Measurements from ENCODE around the gene CELF4.

Gene CELF4

DNA sequence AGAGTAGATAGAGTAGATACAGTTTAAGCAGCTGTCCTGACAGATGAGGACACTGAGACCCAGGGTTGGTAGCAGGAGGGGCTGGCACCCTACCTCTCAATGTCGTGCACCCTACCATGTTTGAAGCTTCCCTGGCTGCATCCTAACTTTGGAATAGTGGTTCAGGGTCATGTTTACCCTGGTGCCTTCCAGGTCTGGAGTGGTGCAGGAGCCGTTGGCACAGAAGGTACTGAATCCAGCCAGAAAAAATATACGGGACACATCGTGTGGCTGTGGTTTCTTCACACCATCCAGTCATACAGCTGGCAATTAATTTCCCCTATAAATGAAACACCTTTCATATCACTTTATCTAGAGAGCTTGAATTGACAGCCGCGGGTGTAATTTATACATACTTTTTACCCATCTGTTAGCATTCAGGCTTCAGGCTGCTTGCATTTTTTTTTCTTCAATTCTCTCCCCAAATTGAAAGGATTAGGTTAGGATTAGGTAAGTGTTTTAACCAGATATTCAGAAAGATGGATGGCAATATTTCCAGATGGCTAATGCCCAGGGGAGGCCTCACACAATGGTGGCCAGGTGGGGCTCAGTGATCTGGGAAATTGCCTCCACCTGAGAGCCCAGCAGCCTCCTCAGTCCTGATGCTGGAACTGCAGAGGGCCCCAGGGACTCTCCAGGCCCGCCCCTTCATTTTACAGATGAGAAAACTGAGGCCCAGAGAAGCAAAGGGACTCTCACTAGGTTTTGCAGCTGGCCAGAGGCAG, 127.0 kb downstream of the CELF4 start:
- no peak for DNase-seq (ENCODE audit: low spot score)

DNA sequence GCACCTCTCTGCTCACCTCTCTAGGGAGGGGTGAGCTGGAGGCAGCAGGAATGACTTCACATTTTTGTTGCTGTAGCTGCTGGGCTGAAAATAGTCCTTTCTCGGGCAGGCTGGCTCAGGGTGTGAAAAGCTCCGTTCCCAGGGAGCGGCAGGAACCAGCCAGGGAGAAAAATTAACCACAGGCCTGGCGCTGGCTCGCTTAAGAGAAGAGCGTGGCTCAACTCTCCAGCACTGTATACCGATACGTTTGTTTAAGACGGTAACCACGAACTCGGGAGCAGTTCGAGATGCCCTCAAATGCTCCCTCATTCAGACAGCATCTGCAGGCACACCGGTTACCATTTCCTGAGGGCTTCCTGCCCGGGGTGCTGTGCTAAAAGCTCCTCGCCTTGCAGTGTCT, 129.6 kb downstream of the CELF4 start:
- peak; percentile 35 for DNase-seq (ENCODE audit: low spot score)

DNA sequence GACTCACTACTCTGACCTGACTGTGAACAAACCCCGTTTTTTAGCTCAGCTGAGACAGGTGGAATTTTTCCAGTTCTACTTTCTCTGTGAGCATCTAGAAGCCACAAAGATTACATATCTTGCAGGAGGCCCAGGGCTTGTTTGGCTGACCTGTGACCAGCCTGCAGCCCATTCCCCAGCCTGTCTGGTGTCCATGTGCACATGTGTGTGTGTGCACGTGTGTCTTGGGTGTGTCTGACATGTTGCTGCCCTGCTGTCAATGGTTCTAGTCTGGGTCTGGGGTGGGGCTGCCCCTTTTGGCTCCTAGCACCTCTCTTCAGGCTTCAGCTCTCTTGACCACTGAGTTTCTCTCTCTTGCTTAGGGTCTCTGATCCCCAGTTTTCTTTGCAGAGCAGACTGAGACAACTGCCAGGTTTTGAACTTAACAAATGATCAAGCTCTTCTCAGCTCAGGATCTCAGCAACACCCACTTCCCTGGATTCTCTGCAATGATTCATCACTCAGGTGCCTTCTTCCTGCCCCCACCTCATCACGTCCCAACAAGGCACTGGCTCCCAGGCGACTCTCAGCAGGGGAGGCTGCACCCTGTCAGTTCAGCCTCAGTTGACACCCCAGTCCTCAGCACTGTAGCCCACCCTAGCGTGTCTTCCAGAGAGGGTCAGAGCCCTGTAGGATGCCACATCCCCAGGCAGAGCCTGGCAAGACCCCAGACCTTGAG, 130.3 kb downstream of the CELF4 start:
- DNase-seq (ENCODE audit: low spot score) = no peak

DNA sequence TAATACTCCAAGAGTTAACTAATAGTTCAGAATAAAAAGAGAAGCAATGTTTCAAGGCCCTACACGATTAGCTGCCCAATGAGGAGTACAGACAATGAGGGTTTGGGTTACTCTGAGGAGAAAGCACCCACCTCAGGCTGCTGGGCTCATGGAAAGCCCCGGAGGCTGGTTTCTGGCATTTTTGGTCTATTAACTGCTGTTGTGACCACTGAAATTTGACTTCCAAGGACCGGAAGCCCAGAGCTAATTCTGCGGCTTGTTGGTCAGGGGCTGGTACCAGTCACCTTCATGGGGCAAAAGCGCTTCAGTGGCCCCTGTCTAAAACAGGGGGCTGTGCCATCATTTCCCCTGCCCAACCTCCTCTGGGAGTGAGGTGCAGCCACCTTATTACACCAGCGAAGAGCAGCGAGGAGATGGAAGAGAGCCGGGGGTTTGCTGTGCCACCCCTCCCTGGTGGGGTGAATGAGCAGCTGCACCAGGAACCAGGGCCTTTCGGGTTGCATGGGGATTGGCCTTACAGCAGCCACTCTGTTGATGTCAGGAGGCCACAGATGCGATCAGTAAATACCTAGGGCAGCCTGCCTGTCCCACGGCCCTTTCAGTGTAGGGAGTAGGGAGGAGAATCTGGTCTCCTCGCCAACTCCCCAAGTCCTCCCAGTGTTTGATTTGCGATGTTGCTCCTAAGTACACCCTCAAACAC, 131.3 kb downstream of the CELF4 start:
- DNase-seq (ENCODE audit: low spot score) = no peak

DNA sequence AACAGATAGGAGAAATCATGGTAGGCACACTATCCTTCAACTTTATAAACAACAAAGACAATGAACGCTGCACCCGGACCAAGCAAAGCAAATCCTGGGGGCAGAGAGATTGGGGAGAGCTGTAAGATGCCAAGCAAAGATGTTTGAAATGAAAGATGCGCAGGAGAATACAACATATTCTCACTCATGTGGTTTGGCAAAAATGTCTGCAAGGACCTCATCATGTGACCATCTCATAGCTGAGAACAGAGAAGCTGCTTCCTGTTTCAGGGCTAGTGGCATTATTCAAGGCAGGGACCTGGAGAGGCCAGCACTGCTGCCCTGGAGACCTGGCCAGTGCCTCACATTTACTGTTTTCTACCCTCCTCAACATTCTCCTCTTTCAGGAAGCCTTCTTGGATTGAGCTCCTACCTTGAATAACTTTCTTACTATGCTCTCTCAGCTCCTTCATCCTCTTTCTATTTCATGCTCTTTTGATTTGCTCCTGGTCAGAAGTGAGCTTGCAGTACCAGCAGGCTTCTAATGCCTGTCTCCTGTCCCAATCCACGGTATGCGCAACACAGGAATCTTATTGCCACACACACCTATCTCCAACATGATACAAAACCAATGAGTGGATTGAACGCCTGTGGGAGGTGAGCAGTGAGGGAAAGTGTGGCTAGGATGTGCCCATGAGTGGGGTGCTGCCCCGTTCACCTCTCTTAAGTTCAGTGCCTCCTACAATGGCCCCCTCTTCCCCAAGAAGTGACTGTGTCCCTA, 133.0 kb downstream of the CELF4 start:
- DNase-seq (ENCODE audit: low spot score) = no peak

DNA sequence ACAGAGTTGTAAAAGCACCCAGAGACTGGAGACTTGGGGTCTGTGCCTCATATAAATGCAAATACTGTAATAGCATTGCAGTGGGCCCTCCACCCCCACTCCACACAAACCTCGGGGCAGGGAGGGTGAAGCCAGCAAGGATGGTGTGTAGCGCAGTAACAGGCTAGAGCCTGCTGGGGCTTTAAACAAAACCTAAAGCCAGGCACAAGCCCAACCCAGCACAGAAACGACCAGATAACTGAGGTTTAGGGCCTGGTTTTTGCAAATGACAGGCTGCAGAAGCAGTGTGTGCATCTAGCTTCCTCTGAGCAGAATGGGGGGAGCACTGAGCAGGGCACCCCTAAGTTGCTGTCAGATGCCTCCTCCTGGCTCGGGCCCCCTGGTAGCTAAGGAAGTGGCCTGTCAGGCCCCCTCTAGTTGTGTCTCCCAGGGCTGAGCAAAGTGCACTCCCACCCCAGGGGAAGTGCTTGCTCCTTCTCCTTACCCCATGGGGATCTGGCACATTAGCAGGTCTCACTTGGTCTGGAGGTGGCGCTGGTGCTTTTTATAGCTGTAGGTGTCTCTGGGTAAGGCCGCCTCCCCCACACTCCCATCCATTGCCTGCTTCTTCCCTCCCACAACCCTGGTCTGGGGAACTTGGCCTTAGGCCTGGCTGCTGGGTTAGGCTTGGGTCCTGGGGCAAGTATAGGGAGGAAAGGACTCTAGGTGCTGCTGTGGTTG, 135.1 kb downstream of the CELF4 start:
- DNase-seq (ENCODE audit: low spot score) = no peak

DNA sequence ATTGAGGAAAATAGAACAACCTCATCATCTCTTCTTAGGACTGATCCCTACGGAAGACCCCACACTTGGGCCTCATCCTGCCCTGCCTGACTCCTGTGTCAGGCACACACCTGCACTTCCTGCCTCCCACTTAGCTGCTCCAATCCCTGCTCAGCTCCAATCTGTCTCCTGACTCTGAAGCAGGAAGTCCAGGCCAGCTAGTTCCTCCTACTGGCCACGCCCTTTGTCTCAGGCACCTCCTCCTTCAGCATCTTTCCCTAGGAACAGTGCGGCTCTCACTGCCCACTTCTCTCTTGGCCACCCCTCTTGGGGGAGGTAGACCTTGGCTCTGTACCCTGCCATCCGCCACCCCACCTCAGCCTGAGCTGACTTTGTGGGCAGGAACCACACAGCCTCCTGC, 135.8 kb downstream of the CELF4 start:
- DNase-seq (ENCODE audit: low spot score) = no peak

DNA sequence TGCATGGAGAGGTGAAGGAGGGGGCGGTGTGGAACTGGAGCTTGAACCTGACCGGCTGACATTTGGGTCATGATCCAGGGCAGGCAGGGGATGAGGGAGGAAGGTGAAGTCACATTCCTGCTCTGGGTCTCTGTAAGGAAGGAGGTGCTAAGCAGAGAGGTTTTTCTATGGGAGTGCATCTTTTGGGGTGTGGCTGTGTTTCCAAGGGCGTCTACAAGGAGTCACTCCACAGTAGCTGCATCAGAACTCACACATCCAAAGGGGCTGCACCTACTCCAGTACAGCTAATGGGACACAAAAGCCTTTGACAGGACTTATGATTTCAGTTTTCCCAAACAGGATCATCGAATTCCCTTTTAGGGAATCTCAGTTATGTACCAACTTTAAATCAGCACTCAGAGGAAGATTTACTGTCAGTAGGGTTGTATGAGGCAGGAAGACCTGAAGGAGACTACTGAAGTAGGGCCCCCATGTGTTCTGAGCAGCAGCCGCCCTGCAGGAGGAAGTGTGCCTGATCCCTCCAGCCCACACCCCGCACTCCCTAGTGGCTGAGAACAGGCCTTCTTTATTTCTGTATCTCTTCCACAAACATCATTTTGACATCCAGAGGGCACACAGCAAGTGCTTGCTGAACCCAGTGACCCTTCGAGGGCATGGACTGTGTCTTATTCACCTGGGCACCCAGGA, 137.2 kb downstream of the CELF4 start:
- no peak for DNase-seq (ENCODE audit: low spot score)

DNA sequence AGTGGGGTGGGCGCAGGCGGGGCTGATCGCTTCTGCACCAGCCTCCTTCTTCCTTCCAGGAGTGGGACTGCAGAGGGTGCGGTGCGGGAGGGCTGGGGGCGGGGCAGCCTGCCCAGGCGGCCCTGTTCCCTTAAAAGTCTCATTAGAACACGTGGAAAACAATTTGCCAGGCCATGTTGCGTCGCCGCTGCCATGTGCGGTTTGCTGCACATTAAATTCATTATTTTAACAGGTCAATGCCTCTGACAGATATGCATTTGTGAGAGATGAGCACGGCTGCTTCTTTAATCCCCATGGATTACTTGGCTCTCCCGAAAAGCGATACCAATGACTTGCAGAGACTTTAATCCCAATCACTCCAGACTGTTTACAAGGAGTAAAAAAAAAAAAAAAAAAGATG, 139.0 kb downstream of the CELF4 start:
- no peak for DNase-seq (ENCODE audit: low spot score)

DNA sequence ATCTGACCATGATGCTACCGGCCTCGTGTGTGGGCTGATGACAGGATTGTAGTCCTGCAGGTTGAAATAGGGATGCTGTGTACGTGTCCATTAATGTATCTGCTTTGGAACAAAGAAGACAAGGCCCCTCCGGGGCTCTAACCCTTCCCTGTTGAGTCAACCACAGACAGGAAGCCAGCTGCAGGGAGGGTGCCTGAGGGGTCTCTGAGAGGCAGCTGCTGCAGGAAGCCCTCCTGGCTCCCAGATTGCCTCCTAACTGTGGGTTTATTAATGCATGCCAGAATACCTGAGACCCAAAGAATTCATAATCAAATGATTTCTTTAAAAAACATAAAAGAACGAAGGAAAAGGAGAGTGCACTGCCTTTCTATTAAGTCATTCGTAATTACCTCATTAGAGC, 140.4 kb downstream of the CELF4 start:
- DNase-seq (ENCODE audit: low spot score) = no peak

DNA sequence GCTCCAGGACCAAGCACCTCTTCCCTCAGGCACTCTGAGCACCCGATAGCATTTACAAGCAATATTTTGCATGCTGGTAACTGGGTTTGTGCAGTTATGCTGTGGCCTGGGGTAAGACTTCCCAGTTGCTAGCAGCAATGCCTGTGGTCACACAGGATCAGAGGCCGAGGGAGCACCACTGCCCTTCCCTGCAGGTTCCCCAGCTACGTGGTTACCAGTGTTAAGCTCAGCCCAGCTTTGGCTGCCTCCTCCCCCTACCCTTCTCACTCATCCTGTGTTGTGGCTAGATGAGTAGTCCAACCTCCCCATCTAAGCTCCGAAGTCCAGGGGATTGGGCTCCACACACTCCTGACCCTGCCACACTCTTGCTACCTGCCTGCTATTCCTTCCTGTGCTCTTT, 141.1 kb downstream of the CELF4 start:
- DNase-seq (ENCODE audit: low spot score) = no peak

DNA sequence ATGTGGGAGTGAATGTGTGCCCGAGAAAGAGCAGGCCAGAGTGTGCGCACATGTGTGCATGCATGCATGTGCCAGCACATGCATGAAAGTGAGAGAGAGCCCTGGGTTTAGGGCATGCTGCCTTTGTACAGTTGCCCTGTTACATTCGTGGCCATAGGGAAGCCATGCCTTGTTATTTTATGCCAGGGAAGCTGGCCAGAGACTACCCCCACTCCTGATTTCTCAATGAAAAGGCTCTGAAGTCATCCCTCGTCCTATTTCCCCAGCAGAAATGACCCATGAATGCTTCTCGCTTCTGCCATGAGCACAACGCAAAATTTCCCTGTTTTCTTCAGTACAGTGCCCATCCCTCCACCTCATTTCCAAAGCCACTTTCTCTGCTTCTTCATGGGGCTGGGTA, 143.0 kb downstream of the CELF4 start:
- DNase-seq (ENCODE audit: low spot score) = no peak

DNA sequence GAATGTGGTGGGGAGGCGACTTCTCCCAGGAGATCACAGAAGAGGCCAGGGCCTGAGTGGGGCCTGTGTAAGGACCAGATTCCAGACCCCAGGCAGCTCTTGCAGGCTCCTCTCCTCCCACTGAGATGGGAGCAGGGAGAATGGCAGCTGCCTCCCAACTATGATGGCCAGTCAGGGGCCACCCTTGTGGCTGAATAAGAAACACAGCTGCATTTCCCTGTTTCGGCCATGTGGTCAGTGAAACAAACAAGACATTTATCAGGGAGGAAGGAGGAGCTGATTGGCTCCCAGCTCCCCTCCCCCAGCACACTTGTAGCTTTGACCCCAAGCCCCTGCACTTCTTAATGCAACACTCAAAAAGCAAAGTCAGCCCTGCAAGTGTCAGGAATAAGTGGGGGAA, 143.5 kb downstream of the CELF4 start:
- peak; percentile 63 for DNase-seq (ENCODE audit: low spot score)

DNA sequence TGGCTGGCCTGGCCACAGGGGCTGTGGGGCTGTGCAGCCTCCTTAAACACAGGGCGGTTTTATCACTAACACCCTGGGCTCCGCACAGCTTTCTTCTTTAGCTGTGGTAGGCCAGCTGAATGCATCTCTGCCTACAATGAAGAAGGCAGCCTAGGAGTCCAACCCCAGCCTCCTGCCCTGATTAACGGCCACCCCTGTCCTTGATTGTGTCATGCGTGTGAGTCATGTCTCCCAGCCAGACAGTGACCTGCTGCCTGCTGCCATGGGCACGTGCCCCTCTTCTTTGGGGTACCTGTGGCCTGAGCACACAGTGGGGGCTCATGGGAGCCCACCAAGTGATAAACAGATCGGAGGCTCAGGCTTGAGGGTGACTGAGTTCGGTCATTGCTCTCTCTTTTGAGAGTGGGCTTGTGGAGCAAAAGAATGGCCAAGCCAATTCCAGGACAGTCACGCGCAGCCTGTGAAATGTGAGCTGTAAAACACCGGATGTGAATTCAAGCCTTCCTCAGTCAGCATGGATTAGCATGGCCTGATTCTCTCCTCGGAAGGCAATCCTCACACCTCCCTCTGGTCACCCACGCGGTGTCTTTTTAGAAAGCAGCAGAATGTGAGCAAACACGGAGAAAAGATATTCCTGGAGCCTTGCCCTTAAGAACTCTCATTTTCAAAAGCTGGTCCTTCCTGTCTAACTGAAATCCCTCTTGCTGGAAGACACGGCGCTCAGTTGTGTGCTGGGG, 144.1 kb downstream of the CELF4 start:
- DNase-seq (ENCODE audit: low spot score) = no peak

DNA sequence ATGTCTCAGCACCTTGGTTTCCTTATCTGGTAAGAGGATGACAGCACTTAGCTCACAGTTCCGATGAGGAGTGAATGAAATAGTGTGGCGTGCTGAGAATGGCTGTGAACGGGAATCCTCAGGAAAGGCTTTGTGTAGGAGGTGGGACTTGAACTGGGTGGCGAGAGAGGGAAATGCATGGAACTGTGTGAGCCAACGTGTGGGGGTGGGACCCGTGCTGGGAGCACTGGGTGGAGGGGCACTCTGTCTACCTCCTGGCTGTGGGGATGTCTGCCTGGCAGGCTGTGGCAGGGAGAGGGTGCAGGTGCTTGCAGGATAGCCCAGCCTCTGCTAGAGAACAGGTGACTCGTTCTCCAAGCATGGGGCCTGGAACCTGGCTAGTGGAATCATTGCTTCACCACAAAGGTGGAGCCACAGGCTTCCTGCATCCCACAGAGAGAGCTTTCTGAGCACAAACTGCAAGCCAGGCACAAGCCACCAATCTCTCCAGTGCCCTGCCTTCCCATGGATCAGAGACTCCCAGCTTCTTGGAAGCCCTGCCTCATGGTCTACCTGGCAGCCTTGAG, 145.2 kb downstream of the CELF4 start:
- no peak for DNase-seq (ENCODE audit: low spot score)

DNA sequence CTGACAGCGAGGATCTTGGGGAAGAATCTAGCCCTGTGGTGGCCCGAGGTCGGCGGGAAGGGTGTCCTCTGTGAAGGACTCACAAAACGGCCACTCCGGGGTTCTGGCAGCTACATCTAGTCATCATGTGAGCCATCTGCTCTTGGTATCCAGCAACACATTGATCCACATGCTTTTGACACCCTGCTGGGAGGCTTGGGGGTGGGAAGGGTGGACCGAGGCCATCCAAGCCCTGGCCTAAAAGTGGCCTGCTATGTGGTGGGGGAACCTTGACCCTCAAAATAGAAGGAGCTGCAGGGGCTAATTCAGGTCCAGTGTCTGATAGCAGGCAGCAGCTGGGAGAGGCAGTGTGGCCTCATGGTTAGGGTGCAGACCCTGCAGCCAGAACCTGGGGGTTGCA, 145.7 kb downstream of the CELF4 start:
- no peak for DNase-seq (ENCODE audit: low spot score)

DNA sequence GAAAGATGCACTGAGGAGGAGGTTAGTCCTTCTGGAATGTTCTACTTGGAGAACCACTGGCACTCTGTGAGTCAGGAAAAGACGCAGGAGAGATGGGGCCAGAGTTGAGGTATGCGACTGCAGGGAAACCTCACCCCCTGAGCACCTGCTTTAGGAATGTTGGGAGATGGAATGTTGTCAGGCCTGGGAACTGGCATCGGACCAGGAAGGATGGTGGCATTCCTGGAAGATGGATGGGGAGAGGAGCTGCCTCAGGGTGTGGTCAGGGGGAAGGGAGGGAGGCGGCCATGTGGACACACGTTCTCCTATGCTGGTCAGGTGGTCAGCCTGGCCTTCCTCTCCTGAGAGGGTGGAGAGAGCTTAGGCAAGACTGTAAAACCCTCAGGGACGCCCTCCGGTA, 146.3 kb downstream of the CELF4 start:
- DNase-seq (ENCODE audit: low spot score) = no peak

DNA sequence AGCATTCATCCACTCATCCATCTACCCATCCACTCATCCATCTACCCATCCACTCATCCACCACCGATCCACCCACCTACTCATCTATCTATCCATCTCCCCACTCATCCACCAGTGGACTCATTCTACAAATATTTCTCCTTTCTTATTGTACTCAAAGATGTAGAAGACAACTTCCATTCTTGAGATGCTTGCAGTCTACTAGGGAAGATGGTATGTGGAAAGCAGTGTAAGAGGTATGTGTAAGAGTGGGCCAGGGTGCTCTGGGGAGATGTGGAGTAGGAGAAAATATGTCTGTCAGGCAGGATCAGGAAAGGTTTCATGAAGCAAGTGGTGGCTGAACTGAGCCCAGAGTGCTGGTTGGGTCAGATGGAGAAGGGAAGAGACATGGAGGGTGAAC, 150.8 kb downstream of the CELF4 start:
- no peak for DNase-seq (ENCODE audit: low spot score)

DNA sequence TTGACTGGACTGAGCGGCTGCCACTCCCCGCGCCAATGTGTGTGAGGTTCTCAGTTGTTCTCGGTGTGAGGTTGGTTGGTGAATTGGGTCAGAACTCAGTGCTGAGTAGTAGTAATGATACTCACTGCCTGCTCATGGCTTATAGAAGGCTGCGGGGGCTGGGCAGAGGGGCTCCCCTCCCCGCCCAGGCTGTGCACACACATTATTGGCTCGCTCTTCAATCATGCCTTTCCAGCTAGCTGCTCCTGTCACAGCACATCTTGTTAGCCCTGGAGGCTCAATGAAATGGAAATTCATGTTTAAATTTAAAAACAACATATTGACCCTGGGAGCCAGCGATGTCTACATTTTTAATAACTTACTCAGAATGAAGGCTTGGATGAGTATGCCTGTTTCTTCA, 152.8 kb downstream of the CELF4 start:
- DNase-seq (ENCODE audit: low spot score) = no peak

DNA sequence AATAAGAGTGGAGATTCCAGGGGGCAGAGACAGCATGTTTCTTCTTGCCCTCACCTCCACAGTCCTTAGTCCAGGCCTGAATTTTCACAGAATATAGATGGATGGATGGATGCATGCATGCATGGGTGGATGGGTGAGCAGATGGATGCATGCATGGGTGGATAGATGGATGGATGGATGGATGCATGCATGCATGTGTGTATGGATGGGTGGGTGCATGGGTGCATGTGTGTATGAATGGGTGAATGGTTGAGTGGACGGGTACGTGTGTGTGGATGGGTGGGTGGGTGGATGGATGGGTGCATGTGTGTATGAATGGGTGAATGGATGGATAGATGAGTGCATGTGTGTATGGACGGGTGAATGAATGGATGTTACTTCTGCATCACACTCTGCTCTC, 153.3 kb downstream of the CELF4 start:
- DNase-seq (ENCODE audit: low spot score) = no peak
